Stimulated activated CD8-positive, alpha-beta memory T cell treated with anti-CD3 and anti-CD28 coated beads, Interleukin-2, amount 100 ng/mL, for 1 hour (primary cell): ENCODE results near the gene F12.
"Not testable (repeated sequence)": the region's sequence is repeated elsewhere in the genome, so short reads cannot be mapped to it uniquely, and the experiment has no call there.

Source experiments
- DNase-seq, 2 donors: peaks; one replicate each; pipeline ENCODE4 v3.0.0-alpha.2; 2020; ENCODE audit warnings: low read depth in 2 of 2

Gene F12

DNA sequence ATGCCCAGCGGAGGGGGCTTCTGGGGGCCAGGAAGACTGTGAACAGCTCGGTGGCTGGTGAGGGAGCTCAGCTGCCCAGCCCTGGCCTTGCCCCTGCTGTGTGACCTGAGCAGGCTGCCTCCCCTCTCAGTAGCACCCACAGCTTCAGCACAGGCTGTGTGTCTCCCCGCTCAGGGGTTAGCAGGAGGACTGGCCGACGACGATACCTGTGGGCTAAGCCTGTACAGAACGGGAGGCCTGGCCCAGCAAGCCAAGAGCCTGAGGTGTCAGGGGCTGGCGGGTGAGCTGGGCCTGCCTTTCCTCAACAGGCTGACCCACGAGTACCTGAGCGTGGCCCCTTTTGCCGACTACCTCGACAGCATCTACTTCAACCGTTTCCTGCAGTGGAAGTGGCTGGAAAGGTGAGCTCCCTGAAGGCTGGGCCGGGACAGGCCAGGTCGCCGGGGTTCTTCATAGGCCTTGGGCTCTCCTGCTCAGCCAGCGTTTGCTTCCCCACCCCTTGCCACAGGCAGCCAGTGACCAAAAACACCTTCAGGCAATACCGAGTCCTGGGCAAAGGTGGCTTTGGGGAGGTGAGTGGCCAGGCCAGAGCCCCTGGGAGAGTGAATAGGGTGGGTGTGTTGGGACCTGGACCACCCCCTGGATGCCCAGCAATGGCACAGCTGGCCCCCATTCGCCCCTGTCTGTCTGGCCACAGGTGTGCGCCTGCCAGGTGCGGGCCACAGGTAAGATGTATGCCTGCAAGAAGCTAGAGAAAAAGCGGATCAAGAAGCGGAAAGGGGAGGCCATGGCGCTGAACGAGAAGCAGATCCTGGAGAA lies 23.7 kb upstream of the F12 start:
- no peak for DNase-seq

DNA sequence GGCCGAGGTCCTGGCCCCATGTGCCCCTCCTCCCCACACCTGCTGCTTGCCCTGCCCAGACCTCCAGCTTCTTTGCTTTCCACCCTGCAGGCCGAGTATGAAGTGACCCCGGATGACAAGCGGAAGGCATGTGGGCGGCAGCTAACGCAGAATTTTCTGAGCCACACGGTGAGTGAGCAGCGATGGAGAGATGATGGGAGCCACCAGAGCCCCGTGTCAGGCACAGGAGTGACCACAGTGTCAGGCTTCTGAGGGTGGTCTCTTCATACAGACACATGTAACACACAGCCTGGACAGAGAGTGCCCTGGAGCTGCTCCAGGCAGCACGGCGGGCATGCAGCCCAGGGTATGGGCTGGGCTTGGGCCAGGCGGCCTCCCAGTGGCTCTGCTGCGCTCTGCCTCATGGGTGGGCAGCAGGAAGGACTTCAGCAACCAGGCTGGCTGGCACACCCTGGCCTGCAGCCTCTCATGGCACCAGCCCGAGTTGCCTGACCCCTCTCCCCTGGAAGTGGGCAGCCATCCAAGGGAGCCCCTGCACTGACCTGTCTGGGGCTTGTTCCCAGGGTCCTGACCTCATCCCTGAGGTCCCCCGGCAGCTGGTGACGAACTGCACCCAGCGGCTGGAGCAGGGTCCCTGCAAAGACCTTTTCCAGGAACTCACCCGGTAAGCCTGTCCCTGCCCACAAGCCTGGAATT lies 22.9 kb upstream of the F12 start:
- DNase-seq = no peak

DNA sequence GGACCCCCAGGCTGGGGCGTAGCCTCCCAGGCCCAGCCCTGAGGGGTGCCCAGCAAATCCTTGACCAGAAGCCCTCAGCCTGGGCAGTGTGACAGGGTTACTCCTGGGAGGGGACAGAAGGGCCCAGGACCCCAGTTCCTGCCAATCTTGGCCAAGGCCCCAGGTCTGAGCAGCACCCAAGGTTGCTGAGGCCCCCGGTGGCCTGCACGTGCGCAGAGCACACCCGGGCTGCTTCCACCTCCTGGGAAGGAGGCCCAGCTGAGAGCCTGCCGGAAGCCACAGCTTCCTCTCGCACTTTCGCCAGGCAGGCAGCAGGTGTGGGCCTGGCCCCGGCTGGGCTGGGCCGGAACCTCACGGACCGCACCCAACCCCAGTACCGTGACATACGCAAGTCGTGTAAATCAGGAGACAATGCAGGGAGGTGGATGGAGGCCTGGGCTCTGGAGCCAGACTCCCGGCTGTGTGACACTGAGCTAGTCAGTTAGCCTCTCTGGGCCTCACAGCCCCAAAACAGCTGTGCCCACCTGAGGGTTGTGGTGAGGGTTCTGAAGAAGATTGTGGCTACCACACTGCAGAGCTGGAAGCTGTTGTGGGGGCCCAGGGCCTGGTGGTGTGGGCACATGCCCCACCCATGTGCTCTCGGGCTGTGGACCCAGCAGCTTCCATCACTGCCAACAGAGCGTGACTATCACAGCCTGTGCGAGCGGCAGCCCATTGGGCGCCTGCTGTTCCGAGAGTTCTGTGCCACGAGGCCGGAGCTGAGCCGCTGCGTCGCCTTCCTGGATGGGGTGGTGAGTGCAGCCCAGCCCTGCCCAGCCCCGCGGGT lies 22.2 kb upstream of the F12 start:
- DNase-seq = peak in 1 of 2 donors; percentile 37

DNA sequence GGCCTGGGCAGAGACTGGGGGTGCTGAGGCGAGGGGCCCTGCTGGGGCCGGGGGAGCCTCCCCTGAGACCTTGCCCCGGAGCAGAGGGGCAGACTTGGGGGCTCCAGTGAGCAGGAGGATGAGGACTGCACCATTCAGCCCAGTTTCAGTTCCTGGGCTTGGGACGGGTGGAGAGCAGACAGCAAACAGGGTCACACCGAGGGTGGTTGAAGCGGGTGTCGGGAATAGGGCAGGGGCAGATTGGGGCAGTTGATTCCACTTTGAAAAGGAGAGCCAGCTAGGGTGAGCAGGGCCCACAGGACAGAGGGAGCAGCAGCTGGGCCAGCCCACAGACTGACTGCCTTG lies 21.6 kb upstream of the F12 start:
- no peak for DNase-seq

DNA sequence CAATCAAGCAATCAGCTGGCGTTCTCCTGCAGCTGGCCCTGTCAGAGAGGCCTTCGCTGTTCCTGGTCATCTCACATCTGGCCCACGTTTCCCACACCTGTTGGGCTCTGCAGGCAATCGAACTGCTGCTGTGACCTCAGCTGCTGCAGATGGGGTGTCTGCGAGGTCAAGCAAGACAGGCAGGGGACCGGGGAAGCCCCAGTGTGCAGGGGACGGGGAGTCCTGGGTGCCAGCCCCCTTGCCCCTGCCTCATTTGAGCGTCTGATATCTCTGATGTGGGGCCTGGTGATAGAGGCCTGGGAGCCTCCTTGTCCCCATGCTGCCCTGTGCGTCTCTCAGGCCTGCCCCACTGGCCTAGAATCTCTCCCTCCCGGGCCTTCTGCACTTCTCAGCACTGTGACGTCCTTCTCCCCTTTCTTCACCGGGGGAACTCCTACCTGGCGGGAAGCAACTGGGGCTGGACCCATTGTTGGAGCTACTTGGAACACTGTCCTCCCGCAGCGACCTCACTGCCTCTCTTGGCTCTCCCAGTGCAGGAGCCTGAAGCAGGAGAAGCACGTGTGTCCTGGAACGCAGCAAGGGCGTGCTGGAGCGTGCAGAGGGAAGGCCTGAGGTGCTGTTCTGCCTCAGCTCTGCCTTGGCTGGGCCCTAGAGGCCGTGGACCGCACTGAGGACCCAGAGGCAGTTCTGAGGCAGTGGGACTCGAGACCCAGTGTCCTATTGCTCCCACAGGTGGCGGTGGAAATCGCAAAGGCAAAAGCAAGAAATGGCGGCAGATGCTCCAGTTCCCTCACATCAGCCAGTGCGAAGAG lies 21.0 kb upstream of the F12 start:
- DNase-seq = no peak

DNA sequence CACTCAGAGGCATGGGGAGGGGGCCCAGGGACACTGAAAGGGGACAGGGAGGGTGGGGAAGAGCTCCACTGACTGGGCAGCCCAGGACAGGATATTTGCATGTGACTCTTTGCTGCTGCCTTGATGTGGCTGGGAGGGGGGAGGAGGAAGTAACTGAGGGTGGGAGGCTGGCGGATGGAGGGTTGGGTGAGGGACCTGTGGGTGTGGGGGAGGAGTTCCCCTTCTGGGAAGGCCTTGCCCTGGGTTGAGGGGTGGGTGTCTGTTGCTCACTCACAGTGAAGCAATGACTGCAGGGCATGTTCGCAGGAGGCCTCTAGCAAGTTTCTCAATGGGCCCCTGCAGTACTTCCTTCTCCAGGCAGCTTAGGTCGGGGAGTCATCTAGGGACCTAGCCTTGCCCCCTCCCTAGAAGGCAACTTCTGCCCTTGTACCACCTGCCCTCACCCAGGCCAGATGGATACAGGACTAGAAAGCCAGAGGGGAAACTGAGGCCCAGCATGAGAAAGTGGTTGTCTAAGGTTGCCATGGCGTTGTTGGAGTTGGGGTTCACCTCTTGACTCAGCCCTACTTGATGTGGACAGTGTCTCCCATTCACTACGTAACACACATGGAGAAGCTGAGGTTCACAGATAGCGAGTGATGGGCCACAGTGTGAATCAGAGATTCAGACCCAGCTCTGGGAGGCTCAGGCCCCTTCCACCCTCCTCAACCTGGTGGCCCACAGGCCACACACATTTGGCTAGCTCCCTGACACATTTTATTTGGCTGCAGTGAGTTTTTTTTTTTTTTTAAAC lies 20.1 kb upstream of the F12 start:
- peak; percentile 66 for DNase-seq

DNA sequence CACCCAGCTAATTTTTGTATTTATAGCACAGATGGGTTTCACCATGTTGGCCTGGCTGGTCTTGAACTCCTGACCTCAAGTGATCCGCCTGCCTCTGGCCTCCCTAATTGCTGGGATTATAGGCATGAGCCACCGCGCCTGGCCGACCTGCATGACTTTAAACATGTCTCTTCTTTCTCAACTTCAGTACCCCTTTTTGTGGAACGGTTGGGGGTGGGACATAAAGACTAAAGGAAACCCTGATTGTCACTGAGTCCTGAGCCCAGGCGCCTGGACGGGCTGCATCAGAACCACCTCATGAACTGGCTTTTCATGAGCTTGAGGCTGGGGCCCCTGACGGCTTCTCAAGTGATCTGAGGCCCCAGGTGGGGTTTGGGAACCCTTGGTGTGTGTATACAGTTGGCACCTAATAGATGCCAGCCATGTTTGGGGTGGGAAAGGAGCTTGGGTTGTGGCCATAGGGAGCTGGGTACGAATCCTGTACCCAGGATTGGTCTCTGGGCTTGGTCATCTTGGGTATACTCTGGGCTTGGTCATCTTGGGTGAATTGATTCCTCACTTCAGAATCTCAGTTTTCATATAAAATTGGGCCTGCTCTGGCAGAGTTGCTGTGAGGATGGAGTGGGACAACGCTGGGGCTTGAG lies 19.3 kb upstream of the F12 start:
- DNase-seq = no peak

DNA sequence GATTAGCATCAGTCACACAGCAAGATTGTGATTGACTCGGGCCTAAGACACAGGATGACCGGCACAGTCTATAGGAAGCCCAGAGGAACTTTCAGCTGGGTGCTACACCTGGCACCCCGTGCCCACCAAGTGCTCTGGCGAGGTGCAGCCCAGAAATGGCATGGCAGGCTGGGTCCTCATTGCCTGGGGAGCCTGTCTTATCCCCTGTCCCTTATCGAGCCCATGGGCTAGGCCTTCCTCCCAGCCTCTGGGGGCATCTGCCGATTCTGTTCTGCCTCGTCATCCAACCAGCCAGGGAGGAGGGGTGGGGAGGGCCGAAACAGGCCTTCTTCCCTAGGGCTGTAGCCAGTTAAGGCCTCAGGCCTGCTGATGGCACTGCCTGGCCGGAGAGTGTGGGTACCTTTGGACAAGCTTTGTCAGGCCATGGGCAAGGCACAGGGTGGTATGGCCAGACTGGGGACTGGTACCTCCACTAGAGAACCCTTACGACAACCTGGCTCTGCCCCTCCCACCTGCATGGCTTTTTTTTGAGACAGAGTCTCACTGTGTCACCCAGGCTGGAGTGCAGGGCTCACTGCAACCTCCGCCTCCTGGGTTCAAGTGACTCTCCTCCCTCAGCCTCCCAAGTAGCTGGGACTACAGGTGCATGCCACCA lies 18.7 kb upstream of the F12 start:
- no peak for DNase-seq

DNA sequence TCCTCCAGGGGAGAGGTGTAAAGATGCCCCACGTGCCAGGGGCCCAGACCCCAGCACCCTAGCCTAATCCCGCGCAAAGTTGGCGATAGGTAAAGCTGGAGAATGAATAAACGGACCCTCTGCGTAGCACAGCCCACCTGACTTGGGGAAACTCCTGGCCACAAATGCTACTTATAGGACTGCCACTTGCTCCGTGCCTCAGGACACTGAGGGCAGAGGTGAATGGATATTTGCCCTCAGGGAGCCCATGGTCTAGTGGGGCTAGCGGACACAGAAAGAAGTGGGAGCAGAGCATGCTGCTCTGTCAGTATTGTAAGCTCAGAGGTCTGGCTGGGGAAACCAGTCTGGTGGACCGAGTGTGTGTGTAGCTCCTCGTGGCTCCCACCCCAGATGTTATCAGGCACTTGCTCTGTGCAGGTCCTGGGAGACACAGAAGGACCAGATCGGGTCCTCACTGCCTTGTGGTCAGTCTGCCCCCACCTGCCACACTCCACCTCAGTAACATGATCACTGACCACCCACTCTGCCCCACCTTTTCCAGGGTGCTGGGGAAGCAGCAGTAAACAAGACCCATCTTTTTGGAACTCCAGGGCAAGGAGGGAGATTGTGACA lies 18.0 kb upstream of the F12 start:
- DNase-seq = no peak

DNA sequence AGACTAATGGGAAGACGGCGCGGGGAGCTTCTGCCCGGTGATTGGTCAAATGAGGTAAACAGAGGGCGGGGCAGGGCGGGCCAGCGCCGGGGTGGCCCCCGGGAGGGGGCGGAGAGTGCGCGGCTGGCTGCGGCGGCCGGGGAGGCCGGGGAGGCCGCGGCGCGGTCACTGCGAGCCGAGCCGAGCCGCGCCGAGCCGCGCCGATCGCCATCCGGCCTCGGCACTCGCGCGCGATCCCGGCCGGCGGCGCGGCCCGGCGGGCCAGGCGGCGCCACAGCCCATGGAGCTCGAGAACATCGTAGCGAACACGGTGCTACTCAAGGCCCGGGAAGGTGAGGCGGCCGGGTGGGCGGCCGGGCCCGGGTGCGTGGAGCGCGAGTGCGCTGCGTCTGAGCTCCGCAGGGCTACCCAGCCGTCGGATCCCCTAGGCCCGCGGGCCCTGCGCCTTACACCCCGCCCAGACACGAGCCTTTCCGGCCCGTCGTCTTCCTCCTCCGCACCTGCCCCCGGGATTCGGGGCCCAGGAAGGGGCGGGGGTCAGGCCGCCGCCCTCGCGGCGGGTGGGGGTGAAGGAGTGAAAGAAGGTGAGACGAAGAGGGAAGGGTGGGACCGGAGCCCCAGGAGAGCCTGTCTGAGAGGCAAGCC lies 17.3 kb upstream of the F12 start, which contains the start of gene GRK6:
Gene GRK6 (plus strand): TSS at position 111 of the 645 bp plus-strand sequence. CDS start 170 bp downstream, at position 281.
- peak in 1 of 2 donors; percentile 39 for DNase-seq

DNA sequence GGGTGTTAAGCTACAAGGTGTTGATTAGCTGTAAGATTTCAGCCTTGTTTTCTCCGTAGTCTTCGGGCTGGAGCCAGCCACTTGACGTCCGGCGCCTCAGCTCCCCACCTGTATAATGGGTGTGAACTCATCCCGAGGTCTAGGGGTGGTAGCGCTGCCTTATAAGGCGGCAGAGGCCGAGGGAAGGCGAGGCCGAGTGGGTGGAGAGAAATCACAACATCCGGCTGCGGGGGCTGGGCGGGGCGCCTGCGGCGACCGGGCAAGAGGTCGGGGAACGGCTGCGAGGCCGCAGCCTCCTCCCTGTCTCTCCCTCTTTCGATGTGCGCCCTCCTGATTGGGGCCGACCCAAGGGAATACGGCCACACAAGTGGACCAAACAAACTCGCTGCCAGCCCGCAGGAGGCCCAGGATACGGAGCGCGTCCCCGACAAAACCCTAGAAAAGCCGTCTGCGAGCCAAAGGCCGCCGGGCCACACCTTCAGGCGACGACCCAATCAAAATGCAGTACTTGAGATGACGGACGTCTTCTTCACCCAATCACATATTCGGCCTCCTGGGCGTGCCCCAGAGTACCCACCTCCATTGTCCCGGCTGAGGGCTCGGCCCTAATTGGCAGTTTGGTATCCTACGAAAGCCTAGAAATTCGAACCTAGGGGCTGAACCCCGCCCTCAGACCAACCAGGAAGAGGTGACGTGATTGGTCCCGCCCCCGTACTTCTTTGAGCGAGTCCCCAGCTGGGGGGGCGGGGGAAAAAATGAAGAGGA lies 16.6 kb upstream of the F12 start:
- peak; percentile 97 to 99 for DNase-seq

DNA sequence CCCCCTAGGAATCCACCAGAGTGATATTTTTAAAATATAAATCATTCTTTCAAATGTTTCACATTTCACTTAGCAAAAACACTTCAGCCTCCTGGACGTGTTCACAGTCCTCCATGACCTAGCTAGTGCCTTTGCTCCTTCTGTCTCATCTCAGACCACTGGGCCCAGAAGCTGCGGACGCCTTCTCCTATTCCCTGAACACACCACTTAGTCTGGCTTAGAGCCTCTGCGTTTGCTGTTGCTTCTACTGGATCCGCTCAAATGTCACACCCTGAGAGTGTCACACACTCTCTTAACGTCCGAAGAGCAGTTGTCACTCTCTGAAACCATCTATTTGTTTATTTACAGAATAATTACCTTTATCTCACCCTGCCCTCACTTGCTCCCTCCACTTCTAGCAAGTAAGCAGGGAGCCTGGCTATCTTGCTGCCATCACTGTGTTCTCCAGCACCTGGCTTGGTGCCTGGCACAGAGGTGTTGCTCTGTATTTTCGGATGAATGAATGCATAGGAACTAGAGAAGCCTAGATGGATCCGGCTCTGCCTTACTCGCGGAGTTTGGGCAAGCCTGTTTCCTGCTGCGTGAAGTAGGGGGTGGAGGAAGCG lies 15.9 kb upstream of the F12 start:
- no peak for DNase-seq

DNA sequence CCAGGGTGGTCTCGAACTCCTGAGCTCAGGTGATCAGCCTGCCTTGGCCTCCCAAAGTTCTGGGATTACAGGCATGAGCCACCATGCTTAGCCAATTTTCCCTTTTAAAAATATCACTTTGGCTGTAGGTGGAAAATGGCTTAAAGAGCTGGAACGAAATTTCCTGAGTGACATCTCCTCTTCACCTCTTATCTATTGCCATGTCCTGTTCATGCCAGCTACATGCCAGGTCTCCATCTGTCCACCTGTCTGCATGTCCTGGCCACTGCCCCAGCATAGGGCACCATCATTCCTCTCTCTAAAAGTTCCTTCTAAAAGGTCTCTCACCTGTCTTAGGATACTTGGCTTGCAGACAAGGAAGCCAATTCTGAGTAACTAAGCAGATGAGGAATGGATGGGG lies 14.3 kb upstream of the F12 start:
- DNase-seq = no peak

DNA sequence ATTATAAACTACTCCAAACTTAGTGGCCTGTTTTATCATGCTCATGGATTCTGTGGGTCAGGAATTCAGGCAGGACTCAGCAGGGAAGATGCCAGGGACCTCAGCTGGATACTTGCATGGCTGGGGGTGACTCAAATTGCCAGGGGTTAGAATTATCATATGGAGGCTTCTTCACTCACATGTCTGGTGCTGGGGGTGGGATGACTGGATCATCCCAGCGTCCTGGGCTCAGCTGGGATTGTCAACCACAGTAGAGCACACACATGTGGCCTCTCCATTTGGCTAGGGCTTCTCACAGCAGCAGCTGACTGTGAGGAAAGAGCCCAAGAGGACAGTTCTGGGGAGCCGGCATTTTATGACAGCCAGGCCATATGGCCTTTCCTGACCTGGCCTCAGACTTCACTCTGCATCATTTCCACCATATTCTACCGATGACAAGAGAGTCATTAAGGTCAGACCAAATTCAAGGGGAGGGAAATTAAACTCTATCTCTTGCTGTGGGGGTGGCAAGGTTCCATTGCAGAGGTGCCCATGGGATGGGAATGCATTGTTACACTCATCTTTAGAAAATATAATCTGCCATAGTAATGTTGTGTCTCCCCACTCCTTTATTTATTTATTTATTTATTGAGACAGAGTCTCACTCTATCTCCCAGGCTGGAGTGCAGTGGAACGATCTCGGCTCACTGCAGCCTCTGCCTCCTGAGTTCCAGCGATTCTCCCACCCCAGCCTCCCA lies 11.9 kb upstream of the F12 start:
- DNase-seq = no peak

DNA sequence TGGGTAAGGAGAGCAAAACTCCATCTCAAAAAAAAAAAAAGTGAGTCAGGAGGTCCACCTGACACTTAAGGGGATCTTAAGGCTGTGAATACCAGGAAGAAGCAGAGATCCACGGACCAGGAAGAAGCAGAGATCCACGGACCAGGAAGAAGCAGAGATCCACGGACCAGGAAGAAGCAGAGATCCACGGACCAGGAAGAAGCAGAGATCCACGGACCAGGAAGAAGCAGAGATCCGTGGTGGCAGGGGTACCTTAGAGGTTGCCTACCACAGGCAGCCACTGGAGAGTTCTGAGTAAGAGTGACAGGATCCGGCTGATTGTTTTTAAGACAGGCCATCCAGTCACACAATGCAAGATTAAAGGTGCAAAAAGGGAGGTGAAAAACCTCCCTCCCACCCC lies 11.1 kb upstream of the F12 start:
- DNase-seq = not testable (repeated sequence)

DNA sequence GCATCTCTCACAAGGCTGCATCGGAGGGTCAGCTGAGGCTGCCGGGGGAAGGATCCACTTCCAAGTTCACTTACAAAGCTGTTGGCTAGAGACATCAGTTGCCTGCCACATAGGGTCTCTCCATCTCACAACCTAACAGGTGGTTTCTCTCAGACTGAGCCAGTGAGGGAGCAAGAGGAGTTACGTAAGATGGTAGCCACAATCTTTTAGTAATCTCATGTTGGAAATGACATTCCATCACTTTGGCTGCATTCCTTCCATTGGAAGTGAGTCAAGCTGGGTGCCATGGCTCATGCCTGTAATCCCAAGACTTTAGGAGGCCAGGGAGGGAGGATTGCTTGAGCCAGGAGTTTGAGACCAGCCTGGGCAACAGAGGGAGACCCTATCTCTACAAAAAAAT lies 9.7 kb upstream of the F12 start:
- DNase-seq = no peak

DNA sequence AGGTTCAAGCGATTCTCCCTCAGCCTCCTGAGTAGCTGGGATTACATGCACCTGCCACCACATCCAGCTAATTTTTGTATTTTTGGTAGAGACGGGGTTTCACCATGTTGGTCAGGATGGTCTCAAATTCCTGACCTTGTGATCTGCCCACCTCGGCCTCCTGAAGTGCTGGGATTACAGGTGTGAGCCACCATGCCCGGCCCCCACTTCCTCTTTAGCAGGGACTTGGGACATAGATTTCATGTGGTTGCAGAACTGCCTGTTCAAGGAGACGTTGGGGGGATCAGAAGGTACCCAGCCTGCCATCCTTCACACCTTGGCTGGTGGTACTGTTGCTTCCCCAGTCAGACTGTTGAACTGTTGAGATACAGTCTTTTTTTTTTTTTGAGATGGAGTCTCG lies 7.7 kb upstream of the F12 start:
- DNase-seq = not testable (repeated sequence)
